CD14-positive monocyte (primary cell): ENCODE results near the gene HCRTR2. TPM values are rescaled to one million over a fixed set of nuclear protein-coding genes. Genes with fewer than 3 reads are reported as not detected.
"Not testable (repeated sequence)": the region's sequence is repeated elsewhere in the genome, so short reads cannot be mapped to it uniquely, and the experiment has no call there.

ENCODE experiments used
- DNase-seq, 3 donors: peaks; one replicate each; pipeline ENCODE4 v3.0.0-alpha.2; 2011 to 2022
- H2AFZ ChIP-seq: 2 replicates; pipeline ENCODE4 v1.6.0; 2012; ENCODE audit warnings: mild to moderate bottlenecking, low read depth, low read length, inconsistent platforms; ENCODE audit not compliant: insufficient read depth, poor library complexity, severe bottlenecking
- H3K27ac ChIP-seq, 2 donors: 1 replicate in 1 of 2; 2 replicates in 1 of 2; pipeline ENCODE4 v1.5.1; 2012 to 2013; ENCODE audit warnings: low read length in 2 of 2, control low read depth in 1 of 2, inconsistent platforms in 1 of 2, low read depth in 1 of 2, mild to moderate bottlenecking in 1 of 2
- H3K27me3 ChIP-seq, 2 donors: one replicate each; pipeline versions ENCODE4 v1.6.0 to v1.6.1; 2011 to 2013; ENCODE audit warnings: low read length in 2 of 2; ENCODE audit not compliant: control insufficient read depth in 2 of 2, insufficient read depth in 2 of 2
- H3K36me3 ChIP-seq, 2 donors: replicated peaks in 1 of 2; 1 replicate in 1 of 2; 2 replicates in 1 of 2; pipeline versions ENCODE4 v1.5.1 to v1.6.1; 2012 to 2013; ENCODE audit warnings: low read length in 2 of 2, control low read depth in 1 of 2, inconsistent platforms in 1 of 2, mild to moderate bottlenecking in 1 of 2; ENCODE audit not compliant: insufficient read depth in 2 of 2, control insufficient read depth in 1 of 2
- H3K4me1 ChIP-seq, 2 donors: 1 replicate in 1 of 2; 2 replicates in 1 of 2; pipeline versions ENCODE4 v1.5.1 to v1.6.1; 2012 to 2013; ENCODE audit warnings: low read length in 2 of 2, control low read depth in 1 of 2, inconsistent platforms in 1 of 2, mild to moderate bottlenecking in 1 of 2, moderate library complexity in 1 of 2; ENCODE audit not compliant: insufficient read depth in 2 of 2, control insufficient read depth in 1 of 2
- H3K4me2 ChIP-seq: replicated peaks from 2 replicates; pipeline ENCODE3; 2012; ENCODE audit warnings: low read length, moderate library complexity, mild to moderate bottlenecking; ENCODE audit not compliant: poor library complexity, severe bottlenecking; ENCODE audit errors: extremely low read depth
- H3K4me3 ChIP-seq, 3 experiments: fragments of 200-600 bp in 1 of 3; sonication (generic) in 1 of 3; replicated peaks in 1 of 3; 1 replicate in 2 of 3; 2 replicates in 1 of 3; pipeline ENCODE4 v1.5.1; 2011 to 2013; ENCODE audit warnings: low read length in 3 of 3, mild to moderate bottlenecking in 3 of 3, control low read depth in 2 of 3, low read depth in 2 of 3, inconsistent platforms in 1 of 3, moderate library complexity in 1 of 3
- H3K79me2 ChIP-seq: 2 replicates; pipeline ENCODE4 v1.6.0; 2012; ENCODE audit warnings: mild to moderate bottlenecking, control low read depth, inconsistent platforms, low read length, moderate library complexity; ENCODE audit not compliant: insufficient read depth
- H3K9ac ChIP-seq: 2 replicates; pipeline ENCODE4 v1.6.0; 2017; ENCODE audit warnings: low read length, mild to moderate bottlenecking; ENCODE audit not compliant: insufficient read depth, poor library complexity, severe bottlenecking
- H3K9me3 ChIP-seq, 2 donors: replicated peaks in 1 of 2; 1 replicate in 1 of 2; 2 replicates in 1 of 2; pipeline versions ENCODE4 v1.5.1 to v1.6.1; 2012 to 2013; ENCODE audit warnings: low read length in 2 of 2, control low read depth in 1 of 2; ENCODE audit not compliant: control insufficient read depth in 1 of 2, insufficient read depth in 1 of 2
- H4K20me1 ChIP-seq: 2 replicates; pipeline ENCODE4 v1.6.0; 2012; ENCODE audit warnings: mild to moderate bottlenecking, low read length, control low read depth, moderate library complexity; ENCODE audit not compliant: insufficient read depth
- H3K27ac Mint-ChIP-seq, 7 donors: one replicate each; pipeline ENCODE4 v1.8.0; 2020; ENCODE audit warnings: mild to moderate bottlenecking in 7 of 7, mixed read lengths in 7 of 7, moderate library complexity in 6 of 7, inconsistent platforms in 2 of 7
- H3K27me3 Mint-ChIP-seq, 3 donors: one replicate each; pipeline ENCODE4 v1.8.0; 2021 to 2022; ENCODE audit warnings: low read depth in 3 of 3, mild to moderate bottlenecking in 3 of 3, mixed read lengths in 3 of 3, moderate library complexity in 3 of 3, inconsistent platforms in 1 of 3
- H3K36me3 Mint-ChIP-seq, 2 donors: one replicate each; pipeline ENCODE4 v1.8.0; 2020; ENCODE audit warnings: mixed read lengths in 2 of 2, inconsistent platforms in 1 of 2, mild to moderate bottlenecking in 1 of 2
- H3K4me1 Mint-ChIP-seq: one replicate; pipeline ENCODE4 v1.8.0; 2020; ENCODE audit warnings: mild to moderate bottlenecking, mixed read lengths
- H3K4me3 Mint-ChIP-seq, 2 donors: one replicate each; pipeline ENCODE4 v1.8.0; 2020; ENCODE audit warnings: mild to moderate bottlenecking in 2 of 2, mixed read lengths in 2 of 2, moderate library complexity in 1 of 2
- H3K9me3 Mint-ChIP-seq, 7 donors: one replicate each; pipeline ENCODE4 v1.8.0; 2020 to 2022; ENCODE audit warnings: mixed read lengths in 7 of 7, mild to moderate bottlenecking in 6 of 7, moderate library complexity in 6 of 7, inconsistent platforms in 2 of 7
- WGBS: methylation state at CpG from one replicate; pipeline ENCODE4 v1.1.5; 2013; ENCODE audit warnings: missing lambda C conversion rate; ENCODE audit not compliant: insufficient coverage; 5-methylcytosine and 5-hydroxymethylcytosine counted together
- intact Hi-C, 2 donors: fragments of 100-400 bp; cut with micrococcal nuclease; formaldehyde crosslinking; loops; one replicate each; pipeline versions ENCODE4 v1.15.0 to v1.15.1; 2023
- polyA plus RNA-seq, 3 donors: library from polyadenylated mRNA; depleted of rRNA in 1 of 3; unstranded in 2 of 3; stranded (reverse) in 1 of 3; fragments of 300-500 nt in 2 of 3; fragments of >200 nt in 1 of 3; fragmentation: Illumina TruSeq in 2 of 3; gene quantifications; 1 replicate in 2 of 3; 2 replicates in 1 of 3; pipeline ENCODE4 v1.2.3, GENCODE V29; 2012 to 2021
- TF ChIP-seq, protein P1 (sequence below): fragments of 200-600 bp; IDR thresholded peaks from one replicate; pipeline ENCODE4 v1.8.0; 2022; ENCODE audit warnings: antibody characterized with exemption, mild to moderate bottlenecking

Gene HCRTR2
- polyA plus RNA-seq, 3 donors = not detected

DNA sequence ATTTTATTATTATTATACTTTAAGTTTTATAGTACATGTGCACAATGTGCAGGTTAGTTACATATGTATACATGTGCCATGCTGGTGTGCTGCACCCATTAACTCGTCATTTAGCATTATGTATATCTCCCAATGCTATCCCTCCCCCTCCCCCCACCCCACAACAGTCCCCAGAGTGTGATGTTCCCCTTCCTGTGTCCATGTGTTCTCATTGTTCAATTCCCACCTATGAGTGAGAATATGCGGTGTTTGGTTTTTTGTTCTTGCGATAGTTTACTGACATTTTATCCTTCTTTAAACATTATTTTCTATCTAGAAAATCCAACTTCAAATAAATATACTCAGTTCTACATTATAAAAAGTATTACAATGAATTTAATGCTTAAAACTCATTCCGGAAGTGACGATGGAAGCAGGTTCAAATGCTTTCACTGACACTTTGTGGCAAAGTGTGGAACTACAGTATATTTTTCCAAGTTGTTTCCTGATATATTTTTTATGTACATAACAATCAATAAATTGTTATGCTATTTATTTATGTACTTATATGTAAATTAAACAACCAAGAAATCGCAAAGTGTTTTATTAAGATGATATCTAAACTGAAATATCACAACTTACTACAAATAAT lies 66.8 kb downstream of the HCRTR2 start:
- H2AFZ ChIP-seq, H4K20me1 ChIP-seq, H3K27ac ChIP-seq, H3K9me3 Mint-ChIP-seq, H3K36me3 Mint-ChIP-seq, H3K36me3 ChIP-seq, H3K27me3 Mint-ChIP-seq, H3K27me3 ChIP-seq, H3K4me1 ChIP-seq, H3K9me3 ChIP-seq, DNase-seq, H3K27ac Mint-ChIP-seq, H3K4me2 ChIP-seq, H3K4me3 ChIP-seq, H3K4me1 Mint-ChIP-seq, H3K79me2 ChIP-seq, intact Hi-C loops, H3K4me3 Mint-ChIP-seq, H3K9ac ChIP-seq: not testable (repeated sequence)
- TF ChIP-seq, protein P1, sequence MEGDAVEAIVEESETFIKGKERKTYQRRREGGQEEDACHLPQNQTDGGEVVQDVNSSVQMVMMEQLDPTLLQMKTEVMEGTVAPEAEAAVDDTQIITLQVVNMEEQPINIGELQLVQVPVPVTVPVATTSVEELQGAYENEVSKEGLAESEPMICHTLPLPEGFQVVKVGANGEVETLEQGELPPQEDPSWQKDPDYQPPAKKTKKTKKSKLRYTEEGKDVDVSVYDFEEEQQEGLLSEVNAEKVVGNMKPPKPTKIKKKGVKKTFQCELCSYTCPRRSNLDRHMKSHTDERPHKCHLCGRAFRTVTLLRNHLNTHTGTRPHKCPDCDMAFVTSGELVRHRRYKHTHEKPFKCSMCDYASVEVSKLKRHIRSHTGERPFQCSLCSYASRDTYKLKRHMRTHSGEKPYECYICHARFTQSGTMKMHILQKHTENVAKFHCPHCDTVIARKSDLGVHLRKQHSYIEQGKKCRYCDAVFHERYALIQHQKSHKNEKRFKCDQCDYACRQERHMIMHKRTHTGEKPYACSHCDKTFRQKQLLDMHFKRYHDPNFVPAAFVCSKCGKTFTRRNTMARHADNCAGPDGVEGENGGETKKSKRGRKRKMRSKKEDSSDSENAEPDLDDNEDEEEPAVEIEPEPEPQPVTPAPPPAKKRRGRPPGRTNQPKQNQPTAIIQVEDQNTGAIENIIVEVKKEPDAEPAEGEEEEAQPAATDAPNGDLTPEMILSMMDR = peak; percentile 12
- whole genome bisulfite sequencing = no CpG with 5 or more reads among the region's 6 CpGs

DNA sequence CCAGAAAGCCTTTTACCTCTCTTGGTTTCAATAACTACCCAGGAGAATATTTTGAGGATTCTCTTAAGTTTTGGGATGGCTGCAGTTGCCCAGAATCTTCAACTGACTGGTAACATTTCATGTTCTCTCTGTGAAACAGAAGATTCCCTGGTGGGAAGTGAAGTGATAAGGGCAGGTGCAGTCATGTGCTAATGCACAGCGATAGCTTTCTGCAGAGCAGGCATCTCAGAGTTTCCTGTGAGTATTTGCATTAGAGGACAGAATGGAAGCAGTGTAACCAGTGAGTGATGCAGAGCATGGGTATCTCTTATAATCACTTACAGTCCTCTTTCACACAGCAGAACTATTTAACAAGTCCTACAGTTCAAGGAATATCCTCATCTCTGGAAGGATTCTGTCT lies 76.1 kb downstream of the HCRTR2 start:
- WGBS = no CpG with 5 or more reads among the region's 1 CpG
- Histone ChIP-seq H3K9me3 (no peaks in the 10 kb centered on the region), H4K20me1 (no peaks in the 10 kb centered on the region), H3K27ac (no peak overlapping the region), H3K27me3 (no peaks in the 10 kb centered on the region), H3K4me2 (no peak overlapping the region), H3K9ac (no peak overlapping the region), H3K4me3 (no peak overlapping the region), H2AFZ (no peak overlapping the region), H3K4me1 (no peaks in the 10 kb centered on the region), H3K79me2 (no peaks in the 10 kb centered on the region), H3K36me3 (no peaks in the 10 kb centered on the region)
- TF ChIP-seq, protein P1 = no peak
- H3K27me3 Mint-ChIP-seq = no peaks in the 10 kb centered on the region
- no peaks in the 10 kb centered on the region for H3K9me3 Mint-ChIP-seq
- no peak for DNase-seq
- intact Hi-C loops = no loop called here
- no peaks in the 10 kb centered on the region for H3K36me3 Mint-ChIP-seq
- no peak overlapping the region for H3K4me3 Mint-ChIP-seq
- no peaks in the 10 kb centered on the region for H3K4me1 Mint-ChIP-seq
- no peak overlapping the region for H3K27ac Mint-ChIP-seq
